CD14-positive monocyte (primary cell): ENCODE measurements around the gene TANC1. TPM values are rescaled to one million over a fixed set of nuclear protein-coding genes. Genes with fewer than 3 reads are reported as not detected.
A peak's percentile ranks its signal among the peaks of the same experiment; 100 is the strongest.

Experiments
- DNase-seq, 3 donors: peaks; one replicate each; pipeline ENCODE4 v3.0.0-alpha.2; 2011 to 2022
- H2AFZ ChIP-seq: 2 replicates; pipeline ENCODE4 v1.6.0; 2012; ENCODE audit warnings: mild to moderate bottlenecking, low read depth, low read length, inconsistent platforms; ENCODE audit not compliant: insufficient read depth, poor library complexity, severe bottlenecking
- H3K27ac ChIP-seq, 2 donors: 1 replicate in 1 of 2; 2 replicates in 1 of 2; pipeline ENCODE4 v1.5.1; 2012 to 2013; ENCODE audit warnings: low read length in 2 of 2, control low read depth in 1 of 2, inconsistent platforms in 1 of 2, low read depth in 1 of 2, mild to moderate bottlenecking in 1 of 2
- H3K27me3 ChIP-seq, 2 donors: one replicate each; pipeline versions ENCODE4 v1.6.0 to v1.6.1; 2011 to 2013; ENCODE audit warnings: low read length in 2 of 2; ENCODE audit not compliant: control insufficient read depth in 2 of 2, insufficient read depth in 2 of 2
- H3K36me3 ChIP-seq, 2 donors: replicated peaks in 1 of 2; 1 replicate in 1 of 2; 2 replicates in 1 of 2; pipeline versions ENCODE4 v1.5.1 to v1.6.1; 2012 to 2013; ENCODE audit warnings: low read length in 2 of 2, control low read depth in 1 of 2, inconsistent platforms in 1 of 2, mild to moderate bottlenecking in 1 of 2; ENCODE audit not compliant: insufficient read depth in 2 of 2, control insufficient read depth in 1 of 2
- H3K4me1 ChIP-seq, 2 donors: 1 replicate in 1 of 2; 2 replicates in 1 of 2; pipeline versions ENCODE4 v1.5.1 to v1.6.1; 2012 to 2013; ENCODE audit warnings: low read length in 2 of 2, control low read depth in 1 of 2, inconsistent platforms in 1 of 2, mild to moderate bottlenecking in 1 of 2, moderate library complexity in 1 of 2; ENCODE audit not compliant: insufficient read depth in 2 of 2, control insufficient read depth in 1 of 2
- H3K4me2 ChIP-seq: replicated peaks from 2 replicates; pipeline ENCODE3; 2012; ENCODE audit warnings: low read length, moderate library complexity, mild to moderate bottlenecking; ENCODE audit not compliant: poor library complexity, severe bottlenecking; ENCODE audit errors: extremely low read depth
- H3K4me3 ChIP-seq, 3 experiments: fragments of 200-600 bp in 1 of 3; sonication (generic) in 1 of 3; replicated peaks in 1 of 3; 1 replicate in 2 of 3; 2 replicates in 1 of 3; pipeline ENCODE4 v1.5.1; 2011 to 2013; ENCODE audit warnings: low read length in 3 of 3, mild to moderate bottlenecking in 3 of 3, control low read depth in 2 of 3, low read depth in 2 of 3, inconsistent platforms in 1 of 3, moderate library complexity in 1 of 3
- H3K79me2 ChIP-seq: 2 replicates; pipeline ENCODE4 v1.6.0; 2012; ENCODE audit warnings: mild to moderate bottlenecking, control low read depth, inconsistent platforms, low read length, moderate library complexity; ENCODE audit not compliant: insufficient read depth
- H3K9ac ChIP-seq: 2 replicates; pipeline ENCODE4 v1.6.0; 2017; ENCODE audit warnings: low read length, mild to moderate bottlenecking; ENCODE audit not compliant: insufficient read depth, poor library complexity, severe bottlenecking
- H3K9me3 ChIP-seq, 2 donors: replicated peaks in 1 of 2; 1 replicate in 1 of 2; 2 replicates in 1 of 2; pipeline versions ENCODE4 v1.5.1 to v1.6.1; 2012 to 2013; ENCODE audit warnings: low read length in 2 of 2, control low read depth in 1 of 2; ENCODE audit not compliant: control insufficient read depth in 1 of 2, insufficient read depth in 1 of 2
- H4K20me1 ChIP-seq: 2 replicates; pipeline ENCODE4 v1.6.0; 2012; ENCODE audit warnings: mild to moderate bottlenecking, low read length, control low read depth, moderate library complexity; ENCODE audit not compliant: insufficient read depth
- H3K27ac Mint-ChIP-seq, 7 donors: one replicate each; pipeline ENCODE4 v1.8.0; 2020; ENCODE audit warnings: mild to moderate bottlenecking in 7 of 7, mixed read lengths in 7 of 7, moderate library complexity in 6 of 7, inconsistent platforms in 2 of 7
- H3K27me3 Mint-ChIP-seq, 3 donors: one replicate each; pipeline ENCODE4 v1.8.0; 2021 to 2022; ENCODE audit warnings: low read depth in 3 of 3, mild to moderate bottlenecking in 3 of 3, mixed read lengths in 3 of 3, moderate library complexity in 3 of 3, inconsistent platforms in 1 of 3
- H3K36me3 Mint-ChIP-seq, 2 donors: one replicate each; pipeline ENCODE4 v1.8.0; 2020; ENCODE audit warnings: mixed read lengths in 2 of 2, inconsistent platforms in 1 of 2, mild to moderate bottlenecking in 1 of 2
- H3K4me1 Mint-ChIP-seq: one replicate; pipeline ENCODE4 v1.8.0; 2020; ENCODE audit warnings: mild to moderate bottlenecking, mixed read lengths
- H3K4me3 Mint-ChIP-seq, 2 donors: one replicate each; pipeline ENCODE4 v1.8.0; 2020; ENCODE audit warnings: mild to moderate bottlenecking in 2 of 2, mixed read lengths in 2 of 2, moderate library complexity in 1 of 2
- H3K9me3 Mint-ChIP-seq, 7 donors: one replicate each; pipeline ENCODE4 v1.8.0; 2020 to 2022; ENCODE audit warnings: mixed read lengths in 7 of 7, mild to moderate bottlenecking in 6 of 7, moderate library complexity in 6 of 7, inconsistent platforms in 2 of 7
- CTCF ChIP-seq: fragments of 200-600 bp; IDR thresholded peaks from one replicate; pipeline ENCODE4 v1.8.0; 2022; ENCODE audit warnings: antibody characterized with exemption, mild to moderate bottlenecking
- WGBS: methylation state at CpG from one replicate; pipeline ENCODE4 v1.1.5; 2013; ENCODE audit warnings: missing lambda C conversion rate; ENCODE audit not compliant: insufficient coverage; 5-methylcytosine and 5-hydroxymethylcytosine counted together
- intact Hi-C, 2 donors: fragments of 100-400 bp; cut with micrococcal nuclease; formaldehyde crosslinking; loops; one replicate each; pipeline versions ENCODE4 v1.15.0 to v1.15.1; 2023
- polyA plus RNA-seq, 3 donors: library from polyadenylated mRNA; depleted of rRNA in 1 of 3; unstranded in 2 of 3; stranded (reverse) in 1 of 3; fragments of 300-500 nt in 2 of 3; fragments of >200 nt in 1 of 3; fragmentation: Illumina TruSeq in 2 of 3; gene quantifications; 1 replicate in 2 of 3; 2 replicates in 1 of 3; pipeline ENCODE4 v1.2.3, GENCODE V29; 2012 to 2021

The TANC1 gene
- polyA plus RNA-seq, 3 donors: 0.04 TPM; not detected in 2

GRCh38 chr2:158960193-158960592 lies 8.2 kb upstream of the TANC1 start:
- H3K4me2 ChIP-seq: no peak overlapping the region
- no peak overlapping the region for H3K27ac ChIP-seq
- no peaks in the 10 kb centered on the region for H3K4me1 Mint-ChIP-seq
- no peaks in the 10 kb centered on the region for H3K79me2 ChIP-seq
- no peaks in the 10 kb centered on the region for H3K36me3 Mint-ChIP-seq
- H3K4me3 Mint-ChIP-seq: no peak overlapping the region
- DNase-seq: no peak
- H3K27me3 Mint-ChIP-seq: peaks cover 3 to 13% (median 8%) of the 10 kb centered on the region in 3 donors
- H3K9me3 Mint-ChIP-seq: peaks cover 0 to 7% (median 1%) of the 10 kb centered on the region in 7 donors
- no peaks in the 10 kb centered on the region for H3K9me3 ChIP-seq
- H3K36me3 ChIP-seq: no peaks in the 10 kb centered on the region
- no peaks in the 10 kb centered on the region for H4K20me1 ChIP-seq
- no peak overlapping the region for H3K9ac ChIP-seq
- no peak overlapping the region for H2AFZ ChIP-seq
- H3K4me3 ChIP-seq: no peak overlapping the region
- 100% methylated on average over 2 of the region's 2 CpGs for WGBS
- peak overlapping the region in 1 of 7 donors; percentile 31 for H3K27ac Mint-ChIP-seq
- TF ChIP-seq CTCF: no peak
- H3K27me3 ChIP-seq: peaks cover 0 to 6% of the 10 kb centered on the region in 2 donors
- no peaks in the 10 kb centered on the region for H3K4me1 ChIP-seq
- intact Hi-C loops: no loop called here

- Histone ChIP-seq H3K9ac (no peak overlapping the region), H4K20me1 (no peaks in the 10 kb centered on the region), H3K79me2 (no peaks in the 10 kb centered on the region), H3K36me3 (no peaks in the 10 kb centered on the region), H2AFZ (no peak overlapping the region), H3K9me3 (no peaks in the 10 kb centered on the region), H3K4me3 (no peak overlapping the region), H3K4me2 (no peak overlapping the region), H3K27ac (no peak overlapping the region), H3K4me1 (no peaks in the 10 kb centered on the region), H3K27me3 (peaks cover 1 to 18% of the 10 kb centered on the region in 2 donors)
- Mint-ChIP-seq H3K9me3 (peaks cover 0 to 5% (median 1%) of the 10 kb centered on the region in 7 donors), H3K4me3 (no peak overlapping the region), H3K27me3 (peaks cover 8 to 23% (median 20%) of the 10 kb centered on the region in 3 donors), H3K36me3 (no peaks in the 10 kb centered on the region), H3K27ac (no peak overlapping the region), H3K4me1 (no peaks in the 10 kb centered on the region)
- DNase-seq: no peak
- 89% methylated on average over 1 of the region's 1 CpG for WGBS
- intact Hi-C loops: no loop called here
- TF ChIP-seq CTCF: no peak
These were observed 6.4 kb upstream of the TANC1 start for GRCh38 chr2:158962074-158962473.
